Globus pallidus (tissue), 1 donor: ENCODE results near the gene OSBPL1A.
"Not testable (repeated sequence)": the region's sequence is repeated elsewhere in the genome, so short reads cannot be mapped to it uniquely, and the experiment has no call there.

Experiments
- DNase-seq: peaks from one replicate; pipeline ENCODE4 v3.0.0-alpha.2; 2015; ENCODE audit warnings: low spot score

Gene OSBPL1A

DNA sequence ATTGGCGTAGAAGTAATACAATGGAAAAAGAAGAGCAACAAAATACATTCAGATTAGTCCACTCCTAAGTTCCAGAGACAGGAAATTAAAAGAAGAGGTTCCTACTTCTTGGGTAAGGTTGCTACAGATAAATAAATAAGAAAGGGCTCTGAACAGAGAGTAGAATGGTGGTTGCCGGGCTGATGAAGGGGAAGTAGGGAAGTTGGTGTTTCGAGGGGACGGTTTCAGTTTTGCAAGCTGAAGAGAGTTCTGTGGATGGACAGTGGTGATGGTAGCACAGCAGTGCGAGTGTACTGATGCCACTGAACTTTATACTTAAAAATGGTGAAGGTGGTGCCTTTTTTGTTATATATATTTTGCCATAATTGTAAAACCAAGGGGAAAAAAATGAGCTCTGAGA, 210.6 kb downstream of the OSBPL1A start:
- peak; percentile 42 for DNase-seq

- no peak for DNase-seq
These were observed 211.8 kb downstream of the OSBPL1A start for GRCh38 chr18:24185805-24186204.

GRCh38 chr18:24181806-24182205, 215.8 kb downstream of the OSBPL1A start:
- DNase-seq: no peak

- DNase-seq: no peak
These were observed 217.6 kb downstream of the OSBPL1A start for GRCh38 chr18:24180048-24180447.

DNA sequence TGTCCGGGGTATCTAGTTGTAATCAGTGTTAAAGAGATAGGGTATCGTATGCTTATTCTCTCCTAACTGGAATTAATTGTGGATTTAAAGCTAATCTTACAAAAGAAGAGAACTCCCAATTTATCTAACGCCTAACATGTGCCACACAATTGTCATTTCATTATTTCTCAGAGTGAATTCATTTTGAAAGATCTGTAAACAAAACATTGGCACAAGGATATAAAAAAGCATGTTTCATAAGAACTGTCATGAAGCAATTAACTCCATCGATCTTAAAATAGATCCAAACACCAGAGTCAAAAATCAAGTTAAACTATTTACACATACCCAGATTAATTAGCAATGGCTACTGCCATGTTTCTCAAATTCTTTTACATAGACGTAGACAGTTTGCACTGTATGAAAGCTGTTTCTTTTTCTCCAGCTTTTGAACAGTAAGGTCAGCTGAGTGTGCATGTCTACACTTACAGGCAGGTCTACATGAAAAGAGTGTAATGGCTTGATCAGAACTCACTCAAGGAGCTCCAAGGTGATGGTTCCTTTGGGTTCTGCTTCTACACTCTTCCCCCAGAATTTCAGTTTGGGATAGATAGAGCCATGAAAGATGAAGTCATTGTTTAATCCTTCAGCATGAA, 220.0 kb downstream of the OSBPL1A start:
- DNase-seq: no peak

GRCh38 chr18:24176727-24177416, 220.8 kb downstream of the OSBPL1A start:
- DNase-seq: peak; percentile 84

- no peak for DNase-seq
These were observed 223.6 kb downstream of the OSBPL1A start for GRCh38 chr18:24173997-24174396.

GRCh38 chr18:24170360-24170759, 227.3 kb downstream of the OSBPL1A start:
- no peak for DNase-seq

DNA sequence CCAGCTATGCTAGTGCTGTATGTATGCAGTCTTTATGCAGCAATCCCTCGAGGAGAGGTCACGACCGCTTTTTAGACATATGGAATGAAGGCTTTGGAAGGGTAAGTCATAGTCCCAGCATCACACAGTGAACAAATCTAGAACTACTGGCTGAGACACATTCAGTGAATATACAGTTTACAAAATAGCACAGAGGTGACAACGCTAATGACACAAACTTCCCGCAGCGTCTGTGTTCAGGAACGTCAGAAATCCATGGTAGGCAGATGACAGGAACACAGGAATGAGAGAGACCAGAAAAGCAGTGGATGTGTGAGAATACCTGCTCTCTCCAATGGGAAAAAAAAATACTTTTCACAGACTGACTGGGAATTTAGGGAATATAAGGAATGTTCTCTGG, 229.1 kb downstream of the OSBPL1A start:
- no peak for DNase-seq

DNA sequence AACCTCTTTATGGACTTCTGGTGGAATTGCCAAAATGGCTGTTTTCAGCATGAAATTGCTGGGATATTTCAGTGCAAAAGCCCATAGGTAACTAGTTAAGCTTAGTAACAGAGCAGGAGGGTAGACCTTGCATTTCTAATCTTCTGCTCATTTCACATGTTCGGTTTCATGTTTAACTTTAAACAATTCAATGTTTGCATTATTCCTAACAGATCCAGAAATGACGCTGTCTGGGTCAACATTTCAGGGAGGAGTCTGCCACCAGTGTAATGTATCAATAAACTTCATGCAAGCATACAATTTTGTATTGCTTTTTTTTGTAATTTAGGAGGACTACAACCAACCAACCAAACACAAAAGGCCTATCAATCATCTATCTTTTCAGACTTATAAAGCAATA, 236.3 kb downstream of the OSBPL1A start:
- no peak for DNase-seq

GRCh38 chr18:24160086-24160485, 237.5 kb downstream of the OSBPL1A start:
- DNase-seq: no peak

DNA sequence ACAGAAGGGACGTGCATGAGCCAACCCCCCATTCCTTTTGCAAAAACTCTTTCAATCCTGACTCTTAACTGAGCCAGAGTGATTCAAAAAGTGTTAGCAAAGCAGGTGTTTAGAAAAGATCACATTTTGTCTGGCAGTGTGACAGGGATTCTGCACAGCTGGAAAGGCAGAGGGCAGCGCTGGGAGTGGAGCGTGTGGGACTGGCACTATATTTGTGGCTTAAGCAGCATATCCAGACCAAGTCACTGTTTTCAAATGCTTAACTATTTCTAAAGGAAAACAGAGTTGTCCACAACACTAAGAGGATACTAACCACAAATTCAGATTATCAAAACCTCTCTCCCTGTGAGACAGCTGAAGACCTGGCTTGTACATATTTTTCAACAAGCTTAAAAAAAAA, 239.8 kb downstream of the OSBPL1A start:
- no peak for DNase-seq

- DNase-seq: no peak
These were observed 244.2 kb downstream of the OSBPL1A start for GRCh38 chr18:24153397-24153796.

- DNase-seq: not testable (repeated sequence)
These were observed 248.0 kb downstream of the OSBPL1A start for GRCh38 chr18:24149591-24149990.

- DNase-seq: no peak
These were observed 255.2 kb downstream of the OSBPL1A start for GRCh38 chr18:24142376-24142775.

DNA sequence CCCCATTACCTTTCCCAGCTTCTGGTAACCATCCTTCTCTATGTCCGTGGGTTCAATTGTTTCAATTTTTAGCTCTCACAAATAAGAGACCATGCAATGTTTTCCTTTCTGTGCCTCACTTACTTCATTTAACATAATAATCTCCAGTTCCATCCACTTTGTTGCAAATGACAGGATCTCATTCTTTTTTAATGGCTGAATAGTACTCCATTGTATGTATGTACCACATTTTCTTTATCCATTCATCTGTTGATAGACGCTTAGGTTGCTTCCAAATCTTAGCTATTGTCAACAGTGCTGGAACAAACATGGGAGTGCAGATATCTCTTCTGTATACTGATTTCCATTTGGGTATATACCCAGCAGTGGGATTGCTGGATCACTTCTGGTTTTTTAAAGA, 256.9 kb downstream of the OSBPL1A start:
- no peak for DNase-seq

DNA sequence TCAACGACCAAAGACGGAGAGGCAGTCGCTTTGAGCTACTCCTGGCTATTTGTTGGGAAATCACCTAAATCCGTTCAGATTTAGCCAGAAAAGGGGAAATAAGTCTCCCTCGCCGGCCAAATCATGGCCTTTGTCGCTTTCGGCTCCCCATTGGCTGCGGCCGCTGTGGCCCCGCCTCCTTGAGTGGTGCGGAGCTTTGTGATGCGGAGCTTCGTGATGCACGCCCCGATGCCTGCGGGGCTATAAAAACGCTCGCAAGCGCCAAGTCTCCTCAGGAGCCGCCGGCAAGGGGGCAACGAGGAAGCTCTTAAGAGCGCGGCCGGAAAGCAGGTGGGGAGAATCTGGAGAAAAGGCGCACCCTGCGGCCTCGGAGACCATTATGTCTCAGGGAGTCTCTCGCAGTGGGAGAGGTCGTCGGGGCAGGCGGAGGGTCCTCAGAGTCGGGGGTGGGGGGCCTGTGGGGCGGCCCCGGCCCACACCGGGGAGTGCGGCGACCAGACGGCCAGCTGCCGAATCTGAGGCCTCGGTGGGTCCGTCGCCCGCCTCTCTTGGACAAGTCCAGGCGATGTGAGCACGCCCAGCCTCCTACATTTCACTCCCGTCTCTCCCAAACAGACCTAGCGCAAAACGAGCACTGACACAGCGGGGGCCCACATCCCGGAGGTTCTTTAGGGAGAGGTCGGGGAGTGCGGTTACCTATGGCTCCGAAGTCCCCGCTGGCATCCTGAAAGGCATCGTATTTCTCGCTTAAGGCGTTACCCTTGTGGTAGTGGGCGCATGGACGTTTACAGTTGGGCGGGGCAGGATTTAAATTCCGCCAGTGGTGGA, 258.6 kb downstream of the OSBPL1A start, which contains the start of gene CABYR:
CABYR (plus strand) TSS at position 274 of the 828 bp plus-strand sequence. CDS start 4,053 bp downstream, outside the sequence.
- peak; percentile 81 for DNase-seq

GRCh38 chr18:24138409-24138788, 259.2 kb downstream of the OSBPL1A start:
- DNase-seq: no peak

DNA sequence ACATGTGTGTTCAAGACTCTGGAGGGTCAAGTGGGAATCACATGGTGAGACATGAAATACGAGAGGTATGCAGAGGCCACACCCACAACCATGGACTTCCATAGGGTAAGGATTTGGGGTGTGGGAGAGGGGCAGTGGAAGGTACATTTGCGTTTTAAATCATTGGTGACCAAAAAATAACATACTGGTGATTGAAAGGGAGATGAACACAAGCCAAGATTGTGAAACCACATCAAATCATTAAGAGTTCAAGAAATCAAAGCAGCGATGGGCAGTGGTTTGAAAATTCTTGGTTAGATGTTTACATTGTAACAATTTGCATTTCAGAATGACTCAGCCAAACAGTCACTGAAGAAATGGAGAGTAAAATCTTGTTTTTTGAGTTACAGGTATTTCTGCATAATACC, 260.7 kb downstream of the OSBPL1A start:
- DNase-seq: no peak

DNA sequence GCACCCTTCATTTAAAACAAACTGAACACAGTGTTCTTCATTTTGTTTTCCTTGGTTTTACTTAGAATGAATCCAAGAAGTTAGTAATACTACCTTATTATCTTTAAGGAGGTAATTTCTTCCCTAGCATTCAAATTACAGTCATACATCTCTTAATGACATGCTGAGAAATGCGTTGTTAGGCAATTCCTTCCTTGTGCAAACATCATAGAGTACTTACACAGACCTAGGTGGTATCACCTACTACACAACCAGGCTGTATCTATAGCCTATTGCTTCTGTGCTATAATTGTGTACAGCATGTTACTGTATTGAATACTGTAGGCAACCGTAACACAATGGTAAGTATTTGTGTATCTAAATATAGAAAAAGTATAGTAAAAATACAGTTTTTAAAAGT, 267.1 kb downstream of the OSBPL1A start:
- DNase-seq: no peak

DNA sequence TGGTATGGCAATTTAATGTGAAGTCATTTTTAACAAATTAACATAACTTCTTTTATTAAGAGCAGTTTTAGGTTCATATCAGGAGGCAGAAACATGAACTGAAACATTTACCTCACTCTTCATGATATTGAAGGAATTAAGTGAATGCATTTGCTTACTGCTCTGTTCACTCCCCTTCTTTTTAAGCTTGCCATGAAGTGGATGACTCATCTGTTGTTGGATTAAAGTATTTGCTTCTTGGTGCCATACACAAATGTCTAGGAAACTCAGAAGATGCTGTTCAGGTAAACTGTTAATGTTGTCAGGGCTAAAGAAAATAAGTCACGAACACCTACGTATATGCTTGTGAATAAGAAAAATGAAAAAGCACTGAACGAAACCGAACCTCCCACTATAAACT, 268.9 kb downstream of the OSBPL1A start:
- DNase-seq: no peak

- DNase-seq: no peak
These were observed 269.9 kb downstream of the OSBPL1A start for GRCh38 chr18:24127735-24128134.
